Mesenchymal stem cell (in vitro differentiated cells and primary cell): ENCODE data around the gene DFFA.

ENCODE experiments used
- DNase-seq: peaks from one replicate; pipeline ENCODE4 v3.0.0-alpha.2; 2013
- H2AFZ ChIP-seq: one replicate; pipeline ENCODE4 v1.6.1; 2013; ENCODE audit warnings: low read depth, mild to moderate bottlenecking, control low read depth, inconsistent platforms, low read length, moderate library complexity
- H2AK5ac ChIP-seq: 2 replicates; pipeline ENCODE4 v1.6.1; 2013; ENCODE audit warnings: low read length, moderate library complexity, mild to moderate bottlenecking, inconsistent platforms; ENCODE audit not compliant: severe bottlenecking
- H2BK120ac ChIP-seq: one replicate; pipeline ENCODE4 v1.6.1; 2013; ENCODE audit warnings: low read depth, mild to moderate bottlenecking, inconsistent platforms, low read length, moderate library complexity
- H2BK12ac ChIP-seq, 2 experiments: one replicate each; pipeline ENCODE4 v1.6.1; 2013; ENCODE audit warnings: inconsistent platforms in 2 of 2, low read length in 2 of 2, mild to moderate bottlenecking in 2 of 2, moderate library complexity in 2 of 2, control low read depth in 1 of 2
- H2BK15ac ChIP-seq: one replicate; pipeline ENCODE4 v1.6.1; 2013; ENCODE audit warnings: mild to moderate bottlenecking, low read depth, inconsistent platforms; ENCODE audit not compliant: poor library complexity, severe bottlenecking
- H2BK5ac ChIP-seq: 2 replicates; pipeline ENCODE4 v1.6.1; 2013; ENCODE audit warnings: low read depth, mild to moderate bottlenecking, low read length, control low read depth, inconsistent platforms; ENCODE audit not compliant: poor library complexity, severe bottlenecking
- H3K14ac ChIP-seq, 2 experiments: one replicate each; pipeline ENCODE4 v1.6.1; 2013; ENCODE audit warnings: inconsistent platforms in 2 of 2, low read length in 2 of 2, control low read depth in 1 of 2, mild to moderate bottlenecking in 1 of 2, moderate library complexity in 1 of 2
- H3K18ac ChIP-seq, 2 experiments: one replicate each; pipeline ENCODE4 v1.6.1; 2013; ENCODE audit warnings: inconsistent platforms in 2 of 2, low read length in 2 of 2, control low read depth in 1 of 2, low read depth in 1 of 2, mild to moderate bottlenecking in 1 of 2
- H3K23ac ChIP-seq, 2 experiments: one replicate each; pipeline ENCODE4 v1.6.1; 2013; ENCODE audit warnings: inconsistent platforms in 2 of 2, low read length in 2 of 2, mild to moderate bottlenecking in 2 of 2, moderate library complexity in 2 of 2, control low read depth in 1 of 2
- H3K27ac ChIP-seq: 2 replicates; pipeline ENCODE4 v1.5.1; 2013; ENCODE audit warnings: mild to moderate bottlenecking, moderate library complexity, low read length, control low read depth, inconsistent platforms; ENCODE audit not compliant: poor library complexity, severe bottlenecking
- H3K27me3 ChIP-seq, 2 experiments: 2 replicates each; pipeline versions ENCODE4 v1.6.1 to v1.7.0; 2013; ENCODE audit warnings: low read length in 2 of 2, mild to moderate bottlenecking in 2 of 2, moderate library complexity in 2 of 2, control low read depth in 1 of 2, inconsistent platforms in 1 of 2; ENCODE audit not compliant: control insufficient read depth in 1 of 2, insufficient read depth in 1 of 2
- H3K36me3 ChIP-seq, 2 experiments: 2 replicates each; pipeline versions ENCODE4 v1.6.1 to v1.7.0; 2013; ENCODE audit warnings: low read length in 2 of 2, control low read depth in 1 of 2, inconsistent platforms in 1 of 2, low read depth in 1 of 2, mild to moderate bottlenecking in 1 of 2; ENCODE audit not compliant: insufficient read depth in 2 of 2, control insufficient read depth in 1 of 2
- H3K4ac ChIP-seq, 2 experiments: one replicate each; pipeline ENCODE4 v1.6.1; 2013; ENCODE audit warnings: inconsistent platforms in 2 of 2, low read length in 2 of 2, mild to moderate bottlenecking in 2 of 2, moderate library complexity in 2 of 2, control low read depth in 1 of 2, low read depth in 1 of 2
- H3K4me1 ChIP-seq: 2 replicates; pipeline ENCODE4 v1.6.1; 2013; ENCODE audit warnings: low read depth, low read length, control low read depth; ENCODE audit not compliant: control insufficient read depth, insufficient read depth
- H3K4me2 ChIP-seq: 2 replicates; pipeline ENCODE4 v1.6.1; 2013; ENCODE audit warnings: low read length, mild to moderate bottlenecking, inconsistent platforms; ENCODE audit not compliant: poor library complexity, severe bottlenecking
- H3K4me3 ChIP-seq, 2 experiments: 2 replicates each; pipeline versions ENCODE4 v1.5.1 to v1.7.0; 2013; ENCODE audit warnings: low read length in 2 of 2, mild to moderate bottlenecking in 2 of 2, control low read depth in 1 of 2, low read depth in 1 of 2; ENCODE audit not compliant: insufficient read depth in 1 of 2
- H3K79me1 ChIP-seq: replicated peaks from 2 replicates; pipeline ENCODE4 v1.6.1; 2013; ENCODE audit warnings: mild to moderate bottlenecking, control low read depth, low read length, inconsistent platforms; ENCODE audit not compliant: poor library complexity, severe bottlenecking
- H3K9ac ChIP-seq: 2 replicates; pipeline ENCODE4 v1.7.0; 2013; ENCODE audit warnings: mild to moderate bottlenecking, low read length, moderate library complexity
- H3K9me3 ChIP-seq: 2 replicates; pipeline ENCODE4 v1.7.0; 2013; ENCODE audit warnings: mild to moderate bottlenecking, low read length; ENCODE audit not compliant: control insufficient read depth
- H4K8ac ChIP-seq: one replicate; pipeline ENCODE4 v1.6.1; 2013; ENCODE audit warnings: inconsistent platforms, mild to moderate bottlenecking, low read length, moderate library complexity
- H4K91ac ChIP-seq: one replicate; pipeline ENCODE4 v1.6.1; 2013; ENCODE audit warnings: mild to moderate bottlenecking, low read length, inconsistent platforms
- WGBS: methylation state at CpG from one replicate; pipeline ENCODE4 v1.1.7; 2013; ENCODE audit warnings: mixed read lengths; 5-methylcytosine and 5-hydroxymethylcytosine counted together

The DFFA gene

GRCh38 chr1:10440305-10440704, 32.0 kb downstream of the DFFA start:
- Histone ChIP-seq H3K14ac (no peak overlapping the region), H3K27me3 (no peaks in the 10 kb centered on the region), H3K9me3 (no peaks in the 10 kb centered on the region), H2AFZ (no peak overlapping the region), H3K27ac (no peak overlapping the region), H3K23ac (no peak overlapping the region), H3K18ac (no peak overlapping the region), H3K79me1 (peaks cover 6% of the 10 kb centered on the region), H3K9ac (no peak overlapping the region), H2AK5ac (no peak overlapping the region), H3K4me3 (no peak overlapping the region), H2BK5ac (no peak overlapping the region), H2BK15ac (no peak overlapping the region), H3K4me2 (no peak overlapping the region), H4K91ac (no peak overlapping the region), H3K36me3 (peaks cover 0 to 27% of the 10 kb centered on the region in 2 experiments), H3K4ac (no peak overlapping the region), H4K8ac (no peak overlapping the region), H2BK120ac (no peak overlapping the region), H2BK12ac (no peak overlapping the region), H3K4me1 (no peaks in the 10 kb centered on the region)
- DNase-seq = no peak
- 97% methylated on average over 2 of the region's 2 CpGs for WGBS

GRCh38 chr1:10438677-10439163, 33.6 kb downstream of the DFFA start:
- Histone ChIP-seq H2AFZ (no peak overlapping the region), H3K14ac (no peak overlapping the region), H3K18ac (no peak overlapping the region), H3K23ac (no peak overlapping the region), H2BK120ac (no peak overlapping the region), H3K4ac (no peak overlapping the region), H3K4me1 (no peaks in the 10 kb centered on the region), H4K91ac (no peak overlapping the region), H3K79me1 (peaks cover 12% of the 10 kb centered on the region), H2BK5ac (no peak overlapping the region), H3K9ac (no peak overlapping the region), H2BK15ac (no peak overlapping the region), H3K27me3 (no peaks in the 10 kb centered on the region), H3K4me2 (no peak overlapping the region), H3K4me3 (no peak overlapping the region), H3K36me3 (peaks cover 0 to 22% of the 10 kb centered on the region in 2 experiments), H3K9me3 (no peaks in the 10 kb centered on the region), H3K27ac (no peak overlapping the region), H2AK5ac (no peak overlapping the region), H4K8ac (no peak overlapping the region), H2BK12ac (no peak overlapping the region)
- 61% methylated on average over 4 of the region's 7 CpGs for WGBS
- peak; percentile 78 for DNase-seq

- DNase-seq = no peak
- Histone ChIP-seq H3K27ac (no peak overlapping the region), H3K18ac (no peak overlapping the region), H3K27me3 (no peaks in the 10 kb centered on the region), H4K91ac (no peak overlapping the region), H4K8ac (no peak overlapping the region), H2BK5ac (no peak overlapping the region), H3K79me1 (peaks cover 22% of the 10 kb centered on the region), H2BK120ac (no peak overlapping the region), H2AFZ (no peak overlapping the region), H2BK12ac (no peak overlapping the region), H3K9me3 (no peaks in the 10 kb centered on the region), H3K14ac (no peak overlapping the region), H2BK15ac (no peak overlapping the region), H3K23ac (no peak overlapping the region), H3K9ac (no peak overlapping the region), H3K4ac (no peak overlapping the region), H3K36me3 (peaks cover 0 to 16% of the 10 kb centered on the region in 2 experiments), H3K4me3 (no peak overlapping the region), H2AK5ac (no peak overlapping the region), H3K4me2 (no peak overlapping the region), H3K4me1 (peaks cover 7% of the 10 kb centered on the region)
- WGBS = 100% methylated on average over 1 of the region's 1 CpG
Measured at GRCh38 chr1:10437052-10437451, 35.3 kb downstream of the DFFA start.

- Histone ChIP-seq H3K36me3 (peaks cover 0 to 5% of the 10 kb centered on the region in 2 experiments), H3K23ac (no peak overlapping the region), H2BK15ac (no peak overlapping the region), H3K14ac (no peak overlapping the region), H3K4me2 (no peak overlapping the region), H3K4ac (no peak overlapping the region), H2BK12ac (no peak overlapping the region), H3K27ac (no peak overlapping the region), H3K4me1 (peaks cover 14% of the 10 kb centered on the region), H3K9ac (no peak overlapping the region), H2BK5ac (no peak overlapping the region), H3K18ac (no peak overlapping the region), H2BK120ac (no peak overlapping the region), H4K91ac (no peak overlapping the region), H2AK5ac (no peak overlapping the region), H3K4me3 (no peak overlapping the region), H3K9me3 (no peaks in the 10 kb centered on the region), H4K8ac (no peak overlapping the region), H3K79me1 (peaks cover 34% of the 10 kb centered on the region), H3K27me3 (no peaks in the 10 kb centered on the region), H2AFZ (no peak overlapping the region)
- DNase-seq = no peak
- 94% methylated on average over 5 of the region's 5 CpGs for WGBS
Measured at GRCh38 chr1:10434590-10434989, 37.7 kb downstream of the DFFA start.
